ENCODE data around the gene FGF11.
"Not testable (repeated sequence)": the region's sequence is repeated elsewhere in the genome, so short reads cannot be mapped to it uniquely, and the experiment has no call there.

Gene FGF11

GRCh38 chr17:7481842-7482741 lies 42.8 kb downstream of the FGF11 start:
- not testable (repeated sequence) for DNase-seq

GRCh38 chr17:7482742-7483088 lies 43.4 kb downstream of the FGF11 start:
- DNase-seq, result not testable (repeated sequence)

GRCh38 chr17:7483255-7484066 lies 44.1 kb downstream of the FGF11 start:
- DNase-seq, result peak; percentile 91

GRCh38 chr17:7484067-7484918 lies 45.0 kb downstream of the FGF11 start, which contains the start of gene POLR2A:
Gene POLR2A, plus strand, starts transcription at chr17:7484366.
- DNase-seq, result peak; percentile 90

- no peak for DNase-seq
Measured at GRCh38 chr17:7484919-7485377, 45.6 kb downstream of the FGF11 start.

- DNase-seq, result no peak
Measured at GRCh38 chr17:7486181-7486580, 46.9 kb downstream of the FGF11 start.

- no peak for DNase-seq
Measured at GRCh38 chr17:7490144-7490543, 50.8 kb downstream of the FGF11 start.

- no peak for DNase-seq
Measured at GRCh38 chr17:7491583-7491982, 52.3 kb downstream of the FGF11 start.

GRCh38 chr17:7493941-7494340 lies 54.6 kb downstream of the FGF11 start:
- no peak for DNase-seq
